ENCODE measurements around the gene METTL1. TPM values are rescaled to one million over a fixed set of nuclear protein-coding genes. Genes with fewer than 3 reads are reported as not detected.
A peak's percentile ranks its signal among the peaks of the same experiment; 100 is the strongest.

The METTL1 gene
- total and polyA plus RNA-seq, 9 of the 15 experiments (the other 6 are each of a cell fraction or from before 2014, with no cell fraction given), result 12.6 to 65.9 (median 39.2) TPM

- TF ChIP-seq ZNF280B (CRISPR knock-in tag; IDR thresholded peaks at IDR 0.05), result no peak
- no peak for TF ChIP-seq ZNF551 (CRISPR knock-in tag; IDR thresholded peaks at IDR 0.05)
- TF ChIP-seq, protein P1, sequence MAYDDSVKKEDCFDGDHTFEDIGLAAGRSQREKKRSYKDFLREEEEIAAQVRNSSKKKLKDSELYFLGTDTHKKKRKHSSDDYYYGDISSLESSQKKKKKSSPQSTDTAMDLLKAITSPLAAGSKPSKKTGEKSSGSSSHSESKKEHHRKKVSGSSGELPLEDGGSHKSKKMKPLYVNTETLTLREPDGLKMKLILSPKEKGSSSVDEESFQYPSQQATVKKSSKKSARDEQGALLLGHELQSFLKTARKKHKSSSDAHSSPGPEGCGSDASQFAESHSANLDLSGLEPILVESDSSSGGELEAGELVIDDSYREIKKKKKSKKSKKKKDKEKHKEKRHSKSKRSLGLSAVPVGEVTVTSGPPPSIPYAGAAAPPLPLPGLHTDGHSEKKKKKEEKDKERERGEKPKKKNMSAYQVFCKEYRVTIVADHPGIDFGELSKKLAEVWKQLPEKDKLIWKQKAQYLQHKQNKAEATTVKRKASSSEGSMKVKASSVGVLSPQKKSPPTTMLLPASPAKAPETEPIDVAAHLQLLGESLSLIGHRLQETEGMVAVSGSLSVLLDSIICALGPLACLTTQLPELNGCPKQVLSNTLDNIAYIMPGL (CRISPR knock-in tag; IDR thresholded peaks at IDR 0.05), result no peak
- TF ChIP-seq CSDE1 (IDR thresholded peaks at IDR 0.05), result no peak
- TF ChIP-seq, protein P2, sequence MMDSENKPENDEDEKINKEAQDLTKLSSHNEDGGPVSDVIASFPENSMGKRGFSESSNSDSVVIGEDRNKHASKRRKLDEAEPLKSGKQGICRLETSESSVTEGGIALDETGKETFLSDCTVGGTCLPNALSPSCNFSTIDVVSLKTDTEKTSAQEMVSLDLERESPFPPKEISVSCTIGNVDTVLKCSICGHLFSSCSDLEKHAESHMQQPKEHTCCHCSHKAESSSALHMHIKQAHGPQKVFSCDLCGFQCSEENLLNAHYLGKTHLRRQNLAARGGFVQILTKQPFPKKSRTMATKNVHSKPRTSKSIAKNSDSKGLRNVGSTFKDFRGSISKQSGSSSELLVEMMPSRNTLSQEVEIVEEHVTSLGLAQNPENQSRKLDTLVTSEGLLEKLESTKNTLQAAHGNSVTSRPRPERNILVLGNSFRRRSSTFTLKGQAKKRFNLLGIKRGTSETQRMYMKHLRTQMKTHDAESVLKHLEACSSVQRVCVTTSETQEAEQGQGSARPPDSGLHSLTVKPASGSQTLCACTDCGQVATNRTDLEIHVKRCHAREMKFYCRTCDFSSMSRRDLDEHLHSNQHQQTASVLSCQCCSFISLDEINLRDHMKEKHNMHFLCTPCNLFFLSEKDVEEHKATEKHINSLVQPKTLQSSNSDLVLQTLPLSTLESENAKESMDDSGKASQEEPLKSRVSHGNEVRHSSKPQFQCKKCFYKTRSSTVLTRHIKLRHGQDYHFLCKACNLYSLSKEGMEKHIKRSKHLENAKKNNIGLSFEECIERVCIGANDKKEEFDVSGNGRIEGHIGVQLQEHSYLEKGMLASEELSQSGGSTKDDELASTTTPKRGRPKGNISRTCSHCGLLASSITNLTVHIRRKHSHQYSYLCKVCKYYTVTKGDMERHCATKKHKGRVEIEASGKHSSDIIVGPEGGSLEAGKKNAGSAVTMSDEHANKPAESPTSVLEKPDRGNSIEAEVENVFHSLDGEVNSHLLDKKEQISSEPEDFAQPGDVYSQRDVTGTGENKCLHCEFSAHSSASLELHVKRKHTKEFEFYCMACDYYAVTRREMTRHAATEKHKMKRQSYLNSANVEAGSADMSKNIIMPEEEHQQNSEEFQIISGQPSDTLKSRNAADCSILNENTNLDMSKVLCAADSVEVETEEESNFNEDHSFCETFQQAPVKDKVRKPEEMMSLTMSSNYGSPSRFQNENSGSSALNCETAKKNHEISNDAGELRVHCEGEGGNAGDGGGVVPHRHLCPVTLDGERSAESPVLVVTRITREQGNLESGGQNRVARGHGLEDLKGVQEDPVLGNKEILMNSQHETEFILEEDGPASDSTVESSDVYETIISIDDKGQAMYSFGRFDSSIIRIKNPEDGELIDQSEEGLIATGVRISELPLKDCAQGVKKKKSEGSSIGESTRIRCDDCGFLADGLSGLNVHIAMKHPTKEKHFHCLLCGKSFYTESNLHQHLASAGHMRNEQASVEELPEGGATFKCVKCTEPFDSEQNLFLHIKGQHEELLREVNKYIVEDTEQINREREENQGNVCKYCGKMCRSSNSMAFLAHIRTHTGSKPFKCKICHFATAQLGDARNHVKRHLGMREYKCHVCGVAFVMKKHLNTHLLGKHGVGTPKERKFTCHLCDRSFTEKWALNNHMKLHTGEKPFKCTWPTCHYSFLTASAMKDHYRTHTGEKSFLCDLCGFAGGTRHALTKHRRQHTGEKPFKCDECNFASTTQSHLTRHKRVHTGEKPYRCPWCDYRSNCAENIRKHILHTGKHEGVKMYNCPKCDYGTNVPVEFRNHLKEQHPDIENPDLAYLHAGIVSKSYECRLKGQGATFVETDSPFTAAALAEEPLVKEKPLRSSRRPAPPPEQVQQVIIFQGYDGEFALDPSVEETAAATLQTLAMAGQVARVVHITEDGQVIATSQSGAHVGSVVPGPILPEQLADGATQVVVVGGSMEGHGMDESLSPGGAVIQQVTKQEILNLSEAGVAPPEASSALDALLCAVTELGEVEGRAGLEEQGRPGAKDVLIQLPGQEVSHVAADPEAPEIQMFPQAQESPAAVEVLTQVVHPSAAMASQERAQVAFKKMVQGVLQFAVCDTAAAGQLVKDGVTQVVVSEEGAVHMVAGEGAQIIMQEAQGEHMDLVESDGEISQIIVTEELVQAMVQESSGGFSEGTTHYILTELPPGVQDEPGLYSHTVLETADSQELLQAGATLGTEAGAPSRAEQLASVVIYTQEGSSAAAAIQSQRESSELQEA (IDR thresholded peaks at IDR 0.05; ENCODE audit: low read depth), result no peak
- no peak for TF ChIP-seq GATAD2A (IDR thresholded peaks at IDR 0.05)
- peak; percentile 16; the same call in 1 of the 2 replicates for TF ChIP-seq ZNF740 (CRISPR knock-in tag; IDR thresholded peaks at IDR 0.05)
- no peak for TF ChIP-seq ZNF740 (tag; IDR thresholded peaks at IDR 0.05)
- TF ChIP-seq ILK (tag; IDR thresholded peaks at IDR 0.05; ENCODE audit: borderline replicate concordance, low read depth), result no peak
- no peak for TF ChIP-seq KLF6 (CRISPR knock-in tag; IDR thresholded peaks at IDR 0.05; ENCODE audit: borderline replicate concordance)
- TF ChIP-seq MEF2A (IDR thresholded peaks at IDR 0.05; ENCODE audit: control insufficient read depth, low read depth, low read length), result no peak
- TF ChIP-seq TEAD1 (CRISPR knock-in tag; IDR thresholded peaks at IDR 0.05), result no peak; a peak in 1 of 4 replicates
Observed at GRCh38 chr12:57772429-57773322, 771 bp upstream of the METTL1 start, which contains the start of gene EEF1AKMT3 (continued).

Data from K562 (cell line).